Renal cortical epithelial cell (primary cell): Measurements from ENCODE around the gene TMEM39B. TPM values are rescaled to one million over a fixed set of nuclear protein-coding genes. Genes with fewer than 3 reads are reported as not detected.
"Not testable (repeated sequence)": the region's sequence is repeated elsewhere in the genome, so short reads cannot be mapped to it uniquely, and the experiment has no call there.

Experiments used
- DNase-seq: peaks from one replicate; pipeline ENCODE4 v3.0.0-alpha.2; 2011; ENCODE audit warnings: low read depth
- total RNA-seq: library from RNA; depleted of rRNA; stranded (reverse); fragments of >200 nt; gene quantifications from 2 replicates; pipeline ENCODE4 v1.2.3, GENCODE V29; 2014

Gene TMEM39B
- 3.1 and 4.7 TPM in 2 replicates for total RNA-seq

DNA sequence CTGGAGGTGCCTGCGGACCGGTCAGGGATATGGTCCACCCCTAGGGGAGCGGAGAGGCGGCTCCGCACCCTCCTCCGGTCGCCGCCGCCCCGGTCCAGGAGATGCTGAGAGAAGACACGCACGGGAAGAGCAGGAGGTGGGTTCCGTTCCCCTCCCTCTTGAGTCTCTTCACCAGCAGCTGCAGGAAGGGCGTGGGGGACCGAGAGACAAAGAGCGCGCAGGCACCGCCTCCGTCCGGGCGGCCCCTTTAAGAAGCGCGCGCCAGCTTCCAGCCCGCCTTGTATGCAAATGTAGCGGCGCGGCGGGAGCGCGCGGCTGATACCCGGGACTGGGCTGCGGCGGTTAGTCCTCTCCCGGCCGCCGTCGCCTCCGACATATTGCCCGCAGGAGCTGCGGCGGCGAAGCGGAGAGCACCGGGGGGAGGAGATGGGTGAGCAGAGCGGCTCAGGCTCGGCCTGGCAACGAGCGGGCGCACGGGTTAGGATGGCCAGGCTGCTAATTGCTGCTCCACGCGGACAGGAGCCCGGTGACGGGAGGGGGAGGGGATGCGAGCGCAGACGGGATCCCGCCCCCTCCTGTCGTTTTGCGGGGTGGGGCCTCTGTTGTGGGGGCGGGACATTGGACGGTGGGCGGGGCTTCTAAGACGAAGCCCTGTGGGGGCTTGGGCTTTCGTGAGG, at the start of gene TMEM39B:
TSS of gene TMEM39B (plus strand) at position 318 of the 677 bp plus-strand sequence. CDS start at position 427, 109 bp downstream.
- peak; percentile 83 for DNase-seq

DNA sequence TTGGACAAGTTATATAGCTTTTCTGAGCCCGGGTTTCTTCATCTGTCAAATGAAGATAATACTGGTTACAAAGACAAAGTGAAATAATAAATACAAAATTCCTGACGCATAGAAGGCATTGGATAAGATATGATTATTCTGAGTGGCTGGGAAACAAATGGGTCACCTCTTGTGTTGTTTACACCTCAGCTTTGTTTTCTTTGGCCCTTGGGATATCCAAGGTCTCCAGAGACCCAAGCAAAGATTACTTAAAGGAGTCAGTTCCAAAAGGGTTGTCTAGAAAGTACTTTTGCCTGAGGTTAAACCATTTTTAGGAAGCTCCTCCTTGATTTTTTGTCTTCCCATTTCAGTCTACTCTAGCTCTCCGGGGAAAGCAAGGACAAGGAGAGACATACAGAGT, 49.4 kb upstream of the TMEM39B start:
- DNase-seq: no peak

DNA sequence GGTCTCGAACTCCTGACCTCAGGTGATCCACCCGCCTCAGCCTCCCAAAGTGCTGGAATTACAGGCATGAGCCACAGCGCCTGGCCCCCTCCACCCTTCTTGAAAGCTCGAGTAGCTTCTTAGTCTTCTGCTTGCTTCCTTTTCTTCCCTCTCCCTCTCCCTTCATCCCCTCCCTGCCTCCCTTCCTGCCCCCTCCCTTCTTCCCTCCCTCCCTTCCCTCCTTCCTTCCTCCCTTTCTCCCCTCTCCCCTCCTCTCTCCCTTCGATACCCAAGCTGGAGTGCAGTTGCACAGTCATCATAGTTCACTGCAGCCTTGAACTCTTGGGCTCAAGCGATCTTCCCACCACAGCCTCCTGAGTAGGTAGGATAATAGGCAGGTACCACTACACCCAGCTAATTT, 47.2 kb upstream of the TMEM39B start:
- no peak for DNase-seq

DNA sequence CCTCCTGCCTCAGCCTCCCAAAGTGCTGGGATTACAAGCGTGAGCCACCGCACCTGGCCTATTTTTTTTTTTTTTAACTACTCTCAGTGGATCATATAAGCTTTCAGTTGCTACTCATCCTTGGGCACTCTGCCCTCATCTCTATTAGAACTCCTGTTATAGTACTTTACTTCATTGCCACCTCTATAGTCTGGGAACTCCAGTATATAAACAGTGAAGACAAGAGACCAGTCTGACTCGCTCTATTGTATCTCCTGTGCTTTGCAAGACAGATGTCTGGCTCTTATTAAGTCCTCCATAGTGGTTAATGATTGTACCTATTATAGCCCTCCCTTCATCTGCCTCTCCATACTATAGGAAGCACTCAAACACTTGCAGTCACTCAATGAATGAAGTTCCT, 44.0 kb upstream of the TMEM39B start:
- DNase-seq: peak; percentile 41

DNA sequence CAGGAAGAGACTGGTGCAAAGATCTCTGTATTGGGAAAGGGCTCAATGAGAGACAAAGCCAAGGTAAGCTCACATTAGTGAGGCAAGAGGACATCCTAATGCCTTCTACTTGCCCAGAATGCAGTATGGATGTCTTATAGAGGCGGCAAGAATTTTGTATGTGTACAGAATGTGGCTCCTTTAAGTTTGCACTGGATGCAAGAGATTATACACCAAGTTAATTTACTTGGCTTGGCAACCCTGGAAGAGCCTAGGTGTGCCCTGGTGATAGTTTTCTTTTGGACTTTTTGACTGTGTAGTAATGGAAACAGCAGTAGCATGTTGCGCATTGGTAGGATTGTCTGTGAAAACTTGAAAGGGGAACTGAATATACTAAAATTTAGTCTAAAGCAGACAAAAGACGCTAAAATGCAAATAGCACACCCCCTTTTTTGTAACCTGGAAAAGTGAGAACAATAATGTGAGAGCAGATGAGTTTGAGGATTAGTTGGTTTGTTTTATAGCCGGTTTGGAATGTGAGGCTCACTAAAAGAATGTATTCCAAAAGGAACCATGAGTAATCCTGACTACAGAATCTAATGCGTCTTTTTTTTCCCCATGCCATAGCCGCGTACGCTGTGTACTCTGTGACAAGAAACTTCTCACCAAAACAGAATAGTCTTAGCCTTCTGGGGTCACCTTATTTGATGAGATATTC, 41.0 kb upstream of the TMEM39B start:
- DNase-seq: peak; percentile 72

DNA sequence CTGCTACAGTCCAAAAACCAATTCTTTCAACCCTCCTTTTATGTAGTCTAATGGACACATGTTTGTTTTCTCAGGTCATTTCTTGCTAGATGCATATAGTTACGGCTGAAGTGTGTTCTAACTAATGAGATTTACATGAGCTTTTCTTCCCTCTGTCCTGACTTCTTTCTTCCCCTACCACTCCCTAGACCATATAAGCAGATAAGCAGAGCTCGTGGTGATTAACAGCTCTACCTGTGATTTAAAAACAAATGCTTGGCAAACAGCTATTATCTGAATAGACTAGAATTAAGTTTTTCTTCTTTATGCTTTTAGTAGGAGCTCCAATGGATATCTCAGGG, 40.5 kb upstream of the TMEM39B start:
- no peak for DNase-seq

DNA sequence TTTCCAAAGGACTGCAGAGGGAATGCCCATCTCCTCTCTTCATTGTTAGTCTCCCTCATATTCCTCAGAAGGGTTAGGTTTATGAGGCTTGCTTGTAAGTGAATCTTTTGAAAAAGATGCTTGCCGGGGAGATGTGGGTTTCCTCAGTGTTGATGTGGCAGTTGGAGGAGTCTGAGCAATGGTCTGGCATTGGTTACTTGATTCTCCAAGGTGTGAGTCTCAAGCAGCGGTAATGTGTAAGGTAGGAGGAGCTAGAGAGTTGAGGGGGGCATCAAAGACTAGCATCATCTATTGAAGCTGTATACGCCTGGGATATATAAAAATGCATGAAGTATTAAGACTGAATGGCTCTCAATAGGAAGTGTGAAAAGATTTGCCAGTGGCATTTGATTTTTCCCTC, 37.6 kb upstream of the TMEM39B start:
- no peak for DNase-seq

DNA sequence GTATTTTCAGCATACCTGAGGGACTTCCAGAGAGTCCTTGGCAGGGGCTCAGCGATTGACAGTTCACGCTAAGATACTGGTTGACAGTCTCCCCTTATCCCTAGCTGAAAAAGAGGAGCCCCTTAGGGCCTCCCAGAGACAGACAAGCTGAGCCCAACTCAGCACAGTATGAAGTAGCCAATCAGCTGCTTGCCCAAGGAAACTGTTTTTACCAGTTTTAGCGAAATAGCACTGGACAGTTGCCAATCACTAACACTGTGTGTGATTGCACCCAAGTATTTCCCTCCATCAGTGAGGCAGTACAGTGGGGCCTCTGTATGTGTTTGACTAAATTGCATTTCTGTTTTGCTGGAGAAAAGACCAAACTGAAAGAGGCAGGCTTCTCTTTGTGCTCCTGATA, 32.0 kb upstream of the TMEM39B start:
- DNase-seq: no peak

DNA sequence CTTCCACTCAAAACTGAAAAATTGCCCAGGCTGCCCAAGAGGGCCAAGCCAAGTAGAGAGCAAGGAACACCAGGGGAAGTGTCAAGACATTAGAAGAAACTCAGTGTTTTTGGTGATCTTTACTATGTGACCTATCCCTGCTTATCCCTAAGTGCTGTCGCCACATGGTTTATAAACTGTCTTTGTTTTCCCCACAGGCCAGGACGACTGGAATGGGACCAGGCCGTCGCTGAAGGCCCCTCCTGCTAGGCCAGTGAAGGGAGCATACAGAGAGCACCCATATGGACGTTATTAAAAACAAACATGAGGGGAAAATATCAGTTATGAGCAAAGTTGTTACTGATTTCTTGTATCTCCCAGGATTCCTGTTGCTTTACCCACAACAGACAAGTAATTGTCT, 30.4 kb upstream of the TMEM39B start:
- no peak for DNase-seq

DNA sequence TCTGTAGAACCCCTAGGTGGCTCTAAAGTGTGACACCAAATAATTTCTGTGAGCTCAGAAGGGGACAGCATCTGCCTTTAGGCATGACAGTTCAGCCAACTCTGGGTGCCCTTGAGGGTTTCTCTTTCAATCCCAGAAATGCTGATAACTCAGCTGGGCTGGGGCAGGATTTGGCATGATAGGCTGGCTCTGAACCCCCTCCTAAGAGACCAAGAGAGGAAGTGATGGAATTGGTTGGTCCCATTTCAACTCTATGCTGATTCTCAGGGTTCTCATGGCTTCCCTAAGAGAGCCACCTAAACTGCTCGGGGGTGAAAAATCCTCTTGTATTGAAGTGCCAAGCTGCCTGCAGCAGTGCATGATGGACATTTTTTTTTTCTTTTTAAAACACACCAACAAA, 28.5 kb upstream of the TMEM39B start:
- no peak for DNase-seq

DNA sequence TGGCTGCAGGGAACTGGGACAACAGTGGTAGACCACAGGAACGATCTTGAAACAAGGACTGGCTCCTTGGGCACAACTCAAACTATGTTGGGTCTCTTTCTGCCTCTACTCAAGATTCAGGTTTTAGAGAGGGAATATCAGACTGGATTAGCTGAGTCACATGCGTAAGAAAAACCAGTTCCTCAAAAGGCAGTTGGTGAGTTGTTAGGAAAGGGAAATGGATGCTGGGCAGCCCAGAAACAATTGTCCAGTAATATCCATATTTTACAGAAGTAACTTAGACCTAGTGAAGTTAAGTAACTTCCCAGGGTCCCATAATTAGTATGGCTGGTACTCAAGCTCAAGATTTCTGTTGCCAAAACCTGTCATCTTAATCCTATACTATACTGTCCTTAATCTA, 27.0 kb upstream of the TMEM39B start:
- DNase-seq: no peak

DNA sequence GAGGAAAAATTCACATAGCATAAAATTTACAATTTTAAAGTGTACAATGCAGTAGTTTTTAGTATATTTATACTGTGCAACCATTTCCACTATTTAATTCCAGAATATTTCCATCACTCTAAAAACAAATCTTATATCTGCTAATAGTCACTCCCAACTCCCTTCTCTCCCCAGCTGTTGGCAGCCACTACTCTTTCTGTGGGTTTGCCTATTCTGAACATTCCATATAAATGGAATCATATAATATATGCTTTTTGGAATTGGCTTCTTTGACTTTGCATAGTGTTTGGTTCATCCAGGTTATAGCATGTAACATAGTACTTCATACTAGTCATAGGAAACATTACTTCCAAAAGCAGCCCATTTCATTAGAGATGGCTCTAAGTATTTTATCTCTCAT, 25.0 kb upstream of the TMEM39B start:
- no peak for DNase-seq

DNA sequence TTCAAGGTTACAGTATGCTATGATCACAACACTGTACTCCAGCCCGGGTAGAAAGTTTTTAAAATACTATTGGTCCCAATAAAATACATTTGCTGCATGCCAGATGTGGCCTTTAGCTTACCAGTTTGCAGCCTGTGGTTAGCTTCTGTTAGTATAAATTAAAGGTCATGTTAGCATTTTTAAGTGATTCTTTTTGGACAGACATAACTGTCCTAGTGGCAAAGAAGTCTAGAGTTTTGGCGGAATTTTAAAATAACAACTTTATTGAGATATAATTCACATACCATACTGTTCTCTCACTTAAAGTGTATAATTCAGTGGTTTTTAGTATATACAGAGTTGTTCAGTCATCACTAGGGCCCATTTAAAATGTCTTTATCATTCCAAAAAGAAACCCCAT, 24.3 kb upstream of the TMEM39B start:
- no peak for DNase-seq

DNA sequence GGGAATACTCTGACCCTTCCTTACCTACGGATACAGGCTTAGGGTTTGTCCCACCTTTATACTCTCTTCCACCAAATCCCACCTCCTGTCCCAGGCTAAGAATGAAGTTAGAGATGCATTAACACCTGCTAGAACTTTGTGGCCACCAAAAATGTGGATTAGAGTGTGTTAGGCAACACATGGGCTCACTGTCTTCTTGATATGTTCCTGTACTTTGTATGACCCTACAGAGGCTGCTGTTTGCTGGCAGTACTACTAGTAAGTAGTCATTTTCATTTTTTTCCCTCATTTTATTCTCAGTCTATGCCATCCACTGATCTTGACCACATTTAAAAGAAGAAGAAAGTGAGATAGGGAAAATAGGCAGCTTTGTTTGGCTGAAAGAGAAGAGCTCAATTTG, 21.0 kb upstream of the TMEM39B start:
- no peak for DNase-seq

DNA sequence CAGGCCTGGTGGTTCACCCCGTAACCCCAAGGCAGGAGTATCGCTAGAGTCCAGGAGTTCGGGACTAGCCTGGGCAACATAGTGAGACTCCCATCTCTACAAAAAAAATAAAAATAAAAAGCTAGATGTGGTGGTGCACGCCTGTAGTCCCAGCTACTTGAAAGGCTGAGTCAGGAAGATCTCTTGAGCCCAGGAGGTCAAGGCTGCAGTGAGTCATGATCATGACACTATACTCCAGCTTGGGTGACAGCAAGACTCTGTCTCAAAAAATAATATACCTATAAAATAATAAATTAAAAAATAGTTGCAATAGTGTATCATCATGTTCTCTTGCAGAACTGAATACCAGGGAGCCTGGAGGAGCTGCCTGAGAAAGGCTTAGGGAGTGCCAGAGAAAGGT, 19.9 kb upstream of the TMEM39B start:
- DNase-seq: peak; percentile 25

DNA sequence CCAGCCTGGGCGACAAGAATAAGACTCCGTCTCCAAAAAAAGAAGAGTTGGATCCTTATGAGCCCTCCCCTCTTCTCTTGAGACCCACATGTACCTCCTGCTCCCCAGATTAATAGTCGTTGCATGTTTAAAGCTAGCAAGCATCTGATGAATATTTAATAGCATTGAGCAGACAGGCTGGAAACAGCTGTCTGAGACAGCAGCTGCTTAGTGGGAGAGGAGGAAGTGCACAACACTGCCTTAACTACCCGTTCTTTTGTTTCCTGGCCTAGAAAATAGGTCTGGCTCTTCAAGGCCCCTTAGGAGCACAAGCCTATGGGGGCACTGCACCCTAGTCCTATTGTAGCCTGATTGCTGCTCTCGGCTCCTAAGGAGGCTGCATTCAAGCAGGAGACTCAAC, 17.3 kb upstream of the TMEM39B start:
- no peak for DNase-seq

DNA sequence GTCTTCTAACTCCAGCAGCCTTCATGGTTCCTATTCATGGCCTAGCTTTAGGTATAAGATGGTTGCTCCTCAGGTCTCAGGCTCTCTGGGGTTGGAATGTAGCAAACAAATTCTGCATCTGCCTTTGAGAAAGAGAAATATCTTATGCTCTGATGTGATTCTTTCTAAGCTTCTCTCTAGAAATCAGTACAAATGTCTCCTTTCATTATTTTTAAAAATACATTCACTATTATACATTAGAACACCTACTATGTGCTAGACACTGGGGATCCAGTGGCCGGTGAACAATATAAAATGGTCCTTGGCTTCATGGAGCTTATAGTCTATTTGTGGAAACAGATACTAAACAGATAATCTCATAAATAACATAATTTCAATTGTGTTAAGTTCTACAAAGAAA, 16.1 kb upstream of the TMEM39B start:
- DNase-seq: no peak

DNA sequence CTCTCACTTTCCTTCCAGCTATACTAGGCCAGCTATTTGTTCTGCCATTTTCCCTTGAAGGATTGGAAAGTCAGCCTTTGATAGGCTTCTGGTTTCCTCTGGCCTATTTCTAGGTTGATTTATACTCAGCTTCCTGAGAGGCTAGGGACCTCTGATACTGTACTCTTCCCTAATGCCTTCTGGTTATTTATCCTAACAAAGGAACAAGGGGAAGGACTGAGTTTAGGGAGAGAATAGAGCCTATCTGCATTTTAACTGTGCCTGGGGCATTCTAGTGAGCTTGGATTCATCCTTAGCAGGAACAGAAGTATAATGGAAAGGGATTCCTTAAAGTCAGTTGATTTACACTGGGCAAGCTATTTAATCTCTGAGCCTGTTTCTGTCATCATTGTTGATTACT, 11.8 kb upstream of the TMEM39B start:
- no peak for DNase-seq

DNA sequence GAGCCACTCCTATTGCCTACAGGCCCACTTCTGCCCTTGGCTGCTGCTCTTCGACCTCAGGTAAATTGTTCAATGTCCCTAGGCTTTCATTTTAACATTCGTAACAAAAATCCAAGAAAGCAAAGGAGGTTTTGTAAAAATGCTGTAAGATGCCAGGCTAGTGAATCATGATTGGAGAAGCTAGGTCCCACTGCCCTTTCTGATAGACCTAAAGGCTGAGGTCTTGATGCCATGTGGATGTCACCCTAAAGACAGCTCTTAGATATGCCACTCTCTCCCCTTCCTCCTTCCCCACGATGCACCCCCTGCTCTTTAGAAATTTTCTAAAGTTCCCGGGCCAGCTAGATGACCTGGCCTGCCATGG, 9.9 kb upstream of the TMEM39B start:
- no peak for DNase-seq

DNA sequence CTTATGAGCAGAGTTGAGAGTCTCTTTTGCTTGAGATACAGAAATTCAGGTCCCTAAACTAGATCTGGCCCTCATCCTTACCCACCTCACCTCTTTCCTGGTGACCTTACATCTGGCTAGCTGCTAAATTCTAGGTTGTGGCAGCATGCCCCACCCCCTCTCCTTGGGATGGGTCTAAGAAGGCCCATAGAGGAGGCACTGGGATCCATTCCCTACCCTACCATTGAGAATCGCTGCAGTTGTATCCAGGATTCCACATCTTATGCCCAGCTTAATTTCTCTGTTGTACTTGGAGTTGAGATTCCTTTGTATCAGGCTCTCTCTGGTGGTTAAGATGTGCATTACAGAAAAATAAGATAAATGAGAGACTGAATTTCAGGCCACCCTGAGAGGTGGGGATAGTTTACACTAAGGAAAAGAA, 9.5 kb upstream of the TMEM39B start:
- peak; percentile 71 for DNase-seq

DNA sequence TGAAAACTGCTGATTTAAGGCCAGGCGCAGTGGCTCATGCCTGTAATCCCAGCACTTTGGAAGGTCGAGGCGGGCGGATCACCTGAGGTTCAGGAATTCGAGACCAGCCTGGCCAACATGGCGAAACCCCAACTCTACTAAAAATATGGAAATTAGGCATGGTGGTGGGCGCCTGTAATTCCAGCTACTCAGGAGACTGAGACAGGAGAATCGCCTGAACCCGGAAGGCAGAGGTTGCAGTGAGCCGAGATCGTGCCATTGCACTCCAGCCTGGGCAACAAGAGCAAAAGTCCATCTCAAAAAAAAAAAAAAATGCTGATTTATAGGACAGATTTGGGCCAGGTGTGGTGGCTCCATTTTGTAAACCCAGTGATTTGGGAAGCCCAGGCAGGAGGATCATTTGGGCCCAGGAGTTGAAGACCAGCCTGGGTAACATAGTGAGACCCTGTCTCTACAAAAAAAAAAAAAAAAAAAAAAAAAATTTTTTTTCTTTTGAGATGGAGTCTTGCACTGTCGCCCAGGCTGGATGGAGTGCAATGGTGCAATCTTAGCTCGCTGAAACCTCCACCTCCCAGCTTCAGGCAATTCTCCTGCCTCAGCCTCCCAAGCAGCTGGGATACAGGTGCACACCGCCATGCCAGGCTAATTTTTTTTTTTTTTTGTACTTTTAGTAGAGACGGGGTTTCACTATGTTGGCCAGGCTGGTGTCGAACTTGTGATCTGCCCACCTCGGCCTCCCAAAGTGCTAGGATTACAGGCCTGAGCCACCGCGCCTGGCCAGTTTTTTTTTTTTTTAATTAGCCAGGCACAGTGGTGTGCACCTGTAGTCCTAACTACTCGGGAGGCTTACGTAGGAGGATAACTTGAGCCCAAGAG, 6.9 kb upstream of the TMEM39B start:
- not testable (repeated sequence) for DNase-seq

DNA sequence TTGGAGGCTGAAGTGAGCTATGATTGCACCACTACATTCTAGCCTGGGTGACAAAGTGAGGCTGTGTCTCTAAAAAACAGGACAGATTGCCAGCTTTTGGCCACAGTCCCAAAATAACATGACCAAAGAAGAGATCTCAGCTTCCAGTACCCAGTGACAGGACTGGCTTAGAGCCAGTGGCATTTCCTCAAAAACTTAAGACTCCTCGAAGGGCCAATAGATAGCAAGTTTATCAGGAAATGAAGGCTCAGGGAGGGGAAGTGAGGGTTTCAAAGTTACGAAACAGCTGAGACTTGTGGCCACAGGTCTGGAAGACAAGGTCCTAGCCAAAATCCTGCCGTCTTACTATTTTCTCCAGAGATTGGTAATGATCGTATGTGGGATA, 6.3 kb upstream of the TMEM39B start:
- peak; percentile 78 for DNase-seq
